BJ (cell line): ENCODE data around the gene ZNF483. TPM values are rescaled to one million over a fixed set of nuclear protein-coding genes. Genes with fewer than 3 reads are reported as not detected.

Experiments used
- CTCF ChIA-PET: fragments of 350-600 bp; formaldehyde crosslinking; extraction: SDS; loops from one replicate; lab custom pipeline; 2021; ENCODE audit warnings: antibody characterized with exemption, inconsistent platforms; lab: Yijun Ruan, JAX
- POLR2A ChIA-PET: fragments of 300-600 bp; sonication (Branson Sonifier 250); formaldehyde crosslinking; extraction: SDS; loops from one replicate; lab custom pipeline; 2021; ENCODE audit warnings: antibody characterized with exemption; lab: Charles Lee
- DNase-seq: peaks from one replicate; pipeline ENCODE4 v3.0.0-alpha.2; 2011; ENCODE audit warnings: low read depth
- H3K27me3 ChIP-seq: 2 replicates; pipeline ENCODE4 v1.6.0; 2011; ENCODE audit warnings: low read length; ENCODE audit not compliant: control insufficient read depth, insufficient read depth
- H3K36me3 ChIP-seq: 2 replicates; pipeline ENCODE4 v1.5.1; 2011; ENCODE audit warnings: low read length; ENCODE audit not compliant: control insufficient read depth, insufficient read depth
- H3K4me3 ChIP-seq: 2 replicates; pipeline ENCODE4 v1.5.1; 2011; ENCODE audit warnings: low read depth, mild to moderate bottlenecking, control low read depth, low read length
- CTCF ChIP-seq: IDR thresholded peaks from 2 replicates; pipeline ENCODE4 v1.5.1; 2011; ENCODE audit warnings: low read depth, mild to moderate bottlenecking, control low read depth, inconsistent platforms, low read length, moderate library complexity; ENCODE audit not compliant: insufficient read depth
- polyA minus RNA-seq: library from RNA; depleted of rRNA, polyadenylated mRNA; stranded (reverse); fragments of >200 nt; gene quantifications from 2 replicates; pipeline ENCODE4 v1.2.3, GENCODE V29; 2011; rRNA and poly(A)+ RNA removed
- polyA plus RNA-seq: library from polyadenylated mRNA; depleted of rRNA; stranded (reverse); fragments of >200 nt; gene quantifications from 2 replicates; pipeline ENCODE4 v1.2.3, GENCODE V29; 2011; rRNA removed

The ZNF483 gene
- polyA plus RNA-seq (0.69 and 0.70 TPM in 2 replicates), polyA minus RNA-seq (1.1 and 1.6 TPM in 2 replicates)

- peak; percentile 13 for DNase-seq
- Histone ChIP-seq H3K36me3 (no peaks in the 10 kb centered on the region), H3K4me3 (peak within 1 kb of the TSS; percentile 71), H3K27me3 (no peaks in the 10 kb centered on the region; the same call in 1 of the 2 replicates)
- ChIA-PET CTCF (interaction anchor here (1.0 to 1.3 kb wide), 2 partner anchors 10 to 40 kb away, joined by 3 read pairs; no protein-coding TSS in a partner anchor), POLR2A (interaction anchor here (0.6 kb wide), 2 partner anchors 19 to 1353 kb away, joined by 3 to 6 read pairs; no protein-coding TSS in a partner anchor)
- TF ChIP-seq CTCF, result no peak
Observed at GRCh38 chr9:111525056-111525977, at the start of gene ZNF483. Gene ZNF483, plus strand, starts transcription at chr9:111525179. Its CDS starts 2,217 bp downstream, at chr9:111527396.

GRCh38 chr9:111475195-111475594, 49.8 kb upstream of the ZNF483 start:
- Histone ChIP-seq H3K4me3 (no peak overlapping the region), H3K27me3 (no peaks in the 10 kb centered on the region), H3K36me3 (no peaks in the 10 kb centered on the region)
- no peak for DNase-seq
- POLR2A ChIA-PET, result no interaction called here
- CTCF ChIA-PET, result interaction anchor here (0.7 kb wide), 1 partner anchor 8 kb away, joined by 3 read pairs; no protein-coding TSS in a partner anchor
- no peak for TF ChIP-seq CTCF

GRCh38 chr9:111477677-111478076, 47.3 kb upstream of the ZNF483 start:
- ChIA-PET POLR2A (no interaction called here), CTCF (no interaction called here)
- no peak for TF ChIP-seq CTCF
- no peaks in the 10 kb centered on the region for H3K36me3 ChIP-seq
- H3K4me3 ChIP-seq, result no peak overlapping the region
- DNase-seq, result no peak
- no peaks in the 10 kb centered on the region for H3K27me3 ChIP-seq

GRCh38 chr9:111481885-111482636, 42.9 kb upstream of the ZNF483 start:
- POLR2A ChIA-PET, result no interaction called here
- CTCF ChIA-PET, result no interaction called here
- H3K27me3 ChIP-seq, result no peaks in the 10 kb centered on the region
- no peak for TF ChIP-seq CTCF
- peak overlapping the region; percentile 75 for H3K4me3 ChIP-seq
- H3K36me3 ChIP-seq, result no peaks in the 10 kb centered on the region
- peak; percentile 28 for DNase-seq
